Colonic mucosa (tissue), 4 donors: ENCODE results near the gene NUP62. TPM values are rescaled to one million over a fixed set of nuclear protein-coding genes. Genes with fewer than 3 reads are reported as not detected.

Experiments used
- DNase-seq: peaks from one replicate; pipeline ENCODE4 v3.0.0-alpha.2; 2020
- H3K27ac ChIP-seq: fragments of 200-600 bp; one replicate; pipeline ENCODE4 v1.8.0; 2021
- H3K27me3 ChIP-seq: fragments of 200-600 bp; one replicate; pipeline ENCODE4 v1.8.0; 2021
- H3K36me3 ChIP-seq: fragments of 200-600 bp; one replicate; pipeline ENCODE4 v1.8.0; 2021
- H3K4me1 ChIP-seq: fragments of 200-600 bp; one replicate; pipeline ENCODE4 v1.8.0; 2021; ENCODE audit warnings: mild to moderate bottlenecking
- H3K4me3 ChIP-seq: fragments of 200-600 bp; one replicate; pipeline ENCODE4 v1.8.0; 2021
- H3K9ac ChIP-seq, 2 donors: one replicate each; pipeline ENCODE4 v1.7.0; 2013; ENCODE audit warnings: control low read depth in 2 of 2, low read depth in 2 of 2, low read length in 2 of 2
- H3K9me3 ChIP-seq: fragments of 200-600 bp; one replicate; pipeline ENCODE4 v1.8.0; 2021
- CTCF ChIP-seq: fragments of 200-600 bp; IDR thresholded peaks from one replicate; pipeline ENCODE4 v1.8.0; 2022; ENCODE audit warnings: antibody characterized with exemption, mild to moderate bottlenecking
- intact Hi-C: fragments of 100-400 bp; cut with DNase I; formaldehyde crosslinking; loops from one replicate; pipeline ENCODE4 v1.14.1; 2022
- total RNA-seq, 2 donors: library from RNA; stranded (reverse); fragmentation: NEBNext Ultra II Directional in 1 of 2; extraction: Animal tissue kit (Norgen Biotek cat#: 25700) in 1 of 2; gene quantifications; one replicate each; pipeline ENCODE4 v1.2.1, GENCODE V29; 2021
- donor health status: healthy.
- donor health status: DM: no; HTN: no; CAD: no.
- donor health status: DM: no; HTN: no; CAD: no.

Gene NUP62
- total RNA-seq, 2 donors from 2014 or later, result 34.8 to 59.8 TPM

DNA sequence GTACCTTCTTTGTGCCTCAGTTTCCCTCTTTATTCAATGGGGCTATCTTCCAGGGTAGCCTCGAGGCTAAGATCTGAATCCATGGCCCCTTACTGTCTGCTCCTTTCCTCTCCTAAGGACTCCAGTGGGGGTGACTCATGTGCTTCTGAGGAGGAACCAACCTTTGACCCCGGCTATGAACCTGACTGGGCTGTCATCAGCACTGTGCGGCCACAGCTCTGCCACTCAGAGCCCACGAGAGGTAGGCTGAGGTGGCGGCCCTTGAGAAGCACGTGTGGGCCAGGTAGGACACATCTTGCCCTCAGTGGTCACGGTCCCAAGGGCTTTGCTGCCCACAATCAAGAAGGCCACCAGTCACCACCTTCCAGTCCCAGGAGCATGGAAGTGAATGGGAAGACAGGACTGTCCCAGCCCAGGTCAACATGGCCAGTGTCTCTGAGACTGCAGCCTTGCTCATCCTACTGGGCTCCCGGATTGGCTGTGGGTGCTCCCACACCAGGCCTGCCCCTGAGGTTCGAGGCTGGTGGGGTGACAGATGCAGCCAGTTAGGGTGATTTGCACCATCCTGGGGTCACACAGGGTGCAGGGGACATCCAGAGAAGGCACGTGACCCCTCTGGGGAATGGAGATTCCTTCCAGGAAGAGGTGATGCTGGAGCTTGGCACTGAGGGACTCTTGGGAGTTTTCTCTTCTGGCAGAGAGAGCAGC is 49.0 kb downstream of the NUP62 start:
- DNase-seq, result peak; percentile 19
- no peak for TF ChIP-seq CTCF
- no peak overlapping the region for H3K9ac ChIP-seq
- intact Hi-C loops, result no loop called here
- no peak overlapping the region for H3K27ac ChIP-seq
- no peak overlapping the region for H3K4me3 ChIP-seq
- H3K9me3 ChIP-seq, result no peaks in the 10 kb centered on the region
- H3K27me3 ChIP-seq, result no peaks in the 10 kb centered on the region
- peaks cover 20% of the 10 kb centered on the region for H3K36me3 ChIP-seq
- peaks cover 4% of the 10 kb centered on the region for H3K4me1 ChIP-seq

DNA sequence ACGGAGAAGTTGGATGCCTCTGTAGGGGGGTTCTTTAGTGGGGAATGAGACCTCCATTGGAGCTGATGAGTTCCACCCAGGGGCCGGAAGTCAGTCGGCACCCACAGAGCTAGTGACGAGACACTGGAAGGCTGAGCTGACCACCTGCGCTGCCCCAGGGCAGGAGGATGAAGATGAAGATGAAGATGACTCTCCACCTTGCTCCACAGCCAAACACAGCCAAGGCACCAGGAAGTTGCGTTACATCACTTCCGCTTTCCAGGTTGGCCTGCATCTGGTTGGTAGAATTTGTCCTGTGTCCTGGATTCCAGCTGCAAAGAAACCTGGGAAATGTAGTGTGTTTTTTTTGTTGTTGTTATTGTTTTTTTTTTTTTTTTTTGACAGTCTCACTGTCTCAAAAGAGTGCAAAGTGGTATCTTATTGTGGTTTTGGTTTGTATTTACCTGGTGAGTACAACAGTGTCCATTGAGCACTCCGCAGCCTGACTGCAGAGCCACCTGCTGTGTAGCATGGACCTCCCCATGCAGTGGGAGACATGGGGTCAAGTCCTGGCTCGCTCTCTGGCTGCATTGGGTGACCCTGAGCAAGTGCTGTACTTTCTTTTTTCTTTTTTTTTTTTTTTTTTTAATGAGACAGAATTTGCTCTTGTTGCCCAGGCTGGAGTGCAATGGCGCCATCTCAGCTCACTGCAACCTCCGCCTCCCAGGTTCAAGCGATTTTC is 49.9 kb downstream of the NUP62 start:
- no peak for TF ChIP-seq CTCF
- Histone ChIP-seq H3K9ac (no peak overlapping the region), H3K4me3 (no peak overlapping the region), H3K9me3 (no peaks in the 10 kb centered on the region), H3K4me1 (peaks cover 4% of the 10 kb centered on the region), H3K36me3 (peaks cover 20% of the 10 kb centered on the region), H3K27me3 (no peaks in the 10 kb centered on the region), H3K27ac (no peak overlapping the region)
- intact Hi-C loops, result no loop called here
- peak; percentile 27 for DNase-seq

GRCh38 chr19:49878744-49879070 is 50.6 kb downstream of the NUP62 start:
- intact Hi-C loops, result no loop called here

GRCh38 chr19:49877879-49878743 is 51.2 kb downstream of the NUP62 start:
- no peaks in the 10 kb centered on the region for H3K9me3 ChIP-seq
- intact Hi-C loops, result no loop called here
- TF ChIP-seq CTCF, result no peak
- peaks cover 4% of the 10 kb centered on the region for H3K4me1 ChIP-seq
- peak overlapping the region; percentile 75 to 99 for H3K9ac ChIP-seq
- peak; percentile 99 for DNase-seq
- H3K4me3 ChIP-seq, result peak overlapping the region; percentile 81
- H3K27ac ChIP-seq, result peak overlapping the region; percentile 97
- no peaks in the 10 kb centered on the region for H3K27me3 ChIP-seq
- H3K36me3 ChIP-seq, result peaks cover 12% of the 10 kb centered on the region

More at GRCh38 chr19:49878744-49879070, 50.6 kb downstream of the NUP62 start:
- no peak overlapping the region for H3K27ac ChIP-seq
- peaks cover 14% of the 10 kb centered on the region for H3K36me3 ChIP-seq
- DNase-seq, result peak; percentile 35
- no peaks in the 10 kb centered on the region for H3K9me3 ChIP-seq
- H3K27me3 ChIP-seq, result no peaks in the 10 kb centered on the region
- peaks cover 4% of the 10 kb centered on the region for H3K4me1 ChIP-seq
- H3K4me3 ChIP-seq, result no peak overlapping the region
- no peak overlapping the region for H3K9ac ChIP-seq
- no peak for TF ChIP-seq CTCF
